PC-3 (cell line): ENCODE data around the gene BPIFB3. TPM values are rescaled to one million over a fixed set of nuclear protein-coding genes. Genes with fewer than 3 reads are reported as not detected.

Experiments used
- ATAC-seq: fragments of 200-7000 bp; cut with Tn5 transposase; 2 replicates; pipeline ENCODE4 v1.9.1; 2020; ENCODE audit warnings: mild to moderate bottlenecking, moderate library complexity
- BruUV-seq: library from RNA; stranded (reverse); fragments of 400-500 nt; replicated peaks from 2 replicates; lab custom pipeline; 2021; lab: Mats Ljungman, UMichigan
- CTCF ChIA-PET: fragments of 300-600 bp; sonication (Branson Sonifier 250); formaldehyde crosslinking; loops from one replicate; lab custom pipeline; 2022; ENCODE audit warnings: antibody characterized with exemption; lab: Charles Lee
- POLR2A ChIA-PET: fragments of 300-600 bp; sonication (Branson Sonifier 250); formaldehyde crosslinking; loops from one replicate; lab custom pipeline; 2022; ENCODE audit warnings: antibody characterized with exemption; ENCODE audit not compliant: unreplicated experiment; lab: Charles Lee
- DNase-seq: peaks from one replicate; pipeline ENCODE4 v3.0.0-alpha.2; 2015
- H2AFZ ChIP-seq: fragments of 300-600 bp; sonication (generic); 2 replicates; pipeline ENCODE4 v1.6.0; 2016; ENCODE audit warnings: antibody characterized with exemption, low read length
- H3F3A ChIP-seq: fragments of 300-600 bp; sonication (generic); one replicate; pipeline ENCODE4 v1.6.0; 2017; ENCODE audit warnings: antibody characterized with exemption, low read length, control low read depth, mild to moderate bottlenecking; ENCODE audit not compliant: unreplicated experiment
- H3K27ac ChIP-seq: fragments of 300-600 bp; sonication (generic); 2 replicates; pipeline ENCODE4 v1.5.1; 2016; ENCODE audit warnings: mild to moderate bottlenecking, low read length
- H3K27me3 ChIP-seq: fragments of 300-600 bp; sonication (generic); 2 replicates; pipeline ENCODE4 v1.6.1; 2016; ENCODE audit warnings: low read length, mixed read lengths
- H3K36me3 ChIP-seq: fragments of 300-600 bp; sonication (generic); 2 replicates; pipeline ENCODE4 v1.6.1; 2016; ENCODE audit warnings: low read depth, mixed run types, low read length, mixed read lengths
- H3K4me1 ChIP-seq: fragments of 300-600 bp; sonication (generic); 2 replicates; pipeline ENCODE4 v1.5.1; 2016; ENCODE audit warnings: low read length; ENCODE audit not compliant: insufficient read depth
- H3K4me2 ChIP-seq: fragments of 300-600 bp; sonication (generic); 2 replicates; pipeline ENCODE4 v1.6.0; 2016; ENCODE audit warnings: low read length
- H3K4me3 ChIP-seq: fragments of 300-600 bp; sonication (generic); 2 replicates; pipeline ENCODE4 v1.5.1; 2016; ENCODE audit warnings: mild to moderate bottlenecking, low read length, mixed read lengths
- H3K79me2 ChIP-seq: fragments of 300-600 bp; sonication (generic); 2 replicates; pipeline ENCODE4 v1.6.1; 2017; ENCODE audit warnings: low read length, mixed read lengths
- H3K9ac ChIP-seq: fragments of 300-600 bp; sonication (generic); 2 replicates; pipeline ENCODE4 v1.6.0; 2016; ENCODE audit warnings: mild to moderate bottlenecking, low read length
- H3K9me2 ChIP-seq: fragments of 300-600 bp; sonication (generic); replicated peaks from 2 replicates; pipeline ENCODE4 v1.6.1; 2016; ENCODE audit warnings: mixed run types, low read length, mixed read lengths
- H3K9me3 ChIP-seq: fragments of 300-600 bp; sonication (generic); 2 replicates; pipeline ENCODE4 v1.6.1; 2016; ENCODE audit warnings: low read length, mixed read lengths
- H4K20me1 ChIP-seq: fragments of 300-600 bp; sonication (generic); 2 replicates; pipeline ENCODE4 v1.6.1; 2016; ENCODE audit warnings: low read length, mixed read lengths
- CTCF ChIP-seq: fragments of 300-600 bp; sonication (generic); conservative IDR thresholded peaks from 2 replicates; pipeline ENCODE4 v1.5.1; 2017; ENCODE audit warnings: antibody characterized with exemption, low read depth, mild to moderate bottlenecking, low read length
- EZH2 ChIP-seq: fragments of 300-600 bp; sonication (generic); IDR thresholded peaks from one replicate; pipeline ENCODE4 v1.6.1; 2017; ENCODE audit warnings: antibody characterized with exemption, mild to moderate bottlenecking, low read length; ENCODE audit not compliant: unreplicated experiment
- EZH2phosphoT487 ChIP-seq: fragments of 300-600 bp; sonication (generic); IDR thresholded peaks from 2 replicates; pipeline ENCODE4 v1.6.1; 2018; ENCODE audit warnings: mild to moderate bottlenecking, antibody characterized with exemption, low read length, borderline replicate concordance
- intact Hi-C: fragments of 100-400 bp; cut with micrococcal nuclease; formaldehyde crosslinking; loops from 2 replicates; pipeline ENCODE4 v1.9.0; 2023
- total RNA-seq: library from RNA; depleted of rRNA; stranded (reverse); fragments of >200 nt; gene quantifications from 2 replicates; pipeline ENCODE4 v1.2.3, GENCODE V29; 2014

Gene BPIFB3
- total RNA-seq, 1 experiment from 2014 or later = not detected

- H3K9ac ChIP-seq = no peak overlapping the region
- no peaks in the 10 kb centered on the region for H3K36me3 ChIP-seq
- no peak overlapping the region for H2AFZ ChIP-seq
- no peak overlapping the region for H3K4me2 ChIP-seq
- POLR2A ChIA-PET = no interaction called here
- no peaks in the 10 kb centered on the region for H3K9me3 ChIP-seq
- peaks cover 15% of the 10 kb centered on the region for H3K27me3 ChIP-seq
- ATAC-seq (no peak), DNase-seq (no peak)
- CTCF ChIA-PET = no interaction called here
- H3K4me1 ChIP-seq = no peaks in the 10 kb centered on the region
- H3K27ac ChIP-seq = no peak overlapping the region
- TF ChIP-seq CTCF (no peak), EZH2 (no peak), EZH2phosphoT487 (no peak)
- H4K20me1 ChIP-seq = no peaks in the 10 kb centered on the region
- no peaks in the 10 kb centered on the region for H3F3A ChIP-seq
- BruUV-seq = no TSS peak
- H3K4me3 ChIP-seq = no peak overlapping the region
- intact Hi-C loops = no loop called here
- no peaks in the 10 kb centered on the region for H3K79me2 ChIP-seq
- H3K9me2 ChIP-seq = no peaks in the 10 kb centered on the region
These were observed 30.8 kb upstream of the BPIFB3 start for GRCh38 chr20:33022694-33023438.

- TF ChIP-seq EZH2 (no peak), EZH2phosphoT487 (no peak), CTCF (no peak)
- ChIA-PET POLR2A (no interaction called here), CTCF (no interaction called here)
- Histone ChIP-seq H3K27me3 (peaks cover 8% of the 10 kb centered on the region; the same call in 1 of the 2 replicates), H3F3A (no peaks in the 10 kb centered on the region), H2AFZ (no peak overlapping the region), H3K4me2 (no peak overlapping the region), H3K27ac (no peak overlapping the region), H3K4me1 (no peaks in the 10 kb centered on the region), H3K4me3 (no peak overlapping the region), H3K9me3 (no peaks in the 10 kb centered on the region), H3K79me2 (no peaks in the 10 kb centered on the region), H4K20me1 (no peaks in the 10 kb centered on the region), H3K9me2 (no peaks in the 10 kb centered on the region), H3K9ac (no peak overlapping the region), H3K36me3 (no peaks in the 10 kb centered on the region)
- DNase-seq (no peak), ATAC-seq (no peak)
- intact Hi-C loops = no loop called here
- no TSS peak for BruUV-seq
These were observed 30.1 kb upstream of the BPIFB3 start for GRCh38 chr20:33023439-33024242.

- Histone ChIP-seq H3K9ac (no peak overlapping the region), H3K36me3 (no peaks in the 10 kb centered on the region), H3K9me3 (no peaks in the 10 kb centered on the region), H3K79me2 (no peaks in the 10 kb centered on the region), H3K4me2 (no peak overlapping the region), H4K20me1 (no peaks in the 10 kb centered on the region), H3K4me1 (no peaks in the 10 kb centered on the region), H3K27ac (no peak overlapping the region), H3F3A (no peaks in the 10 kb centered on the region), H2AFZ (no peak overlapping the region), H3K9me2 (no peaks in the 10 kb centered on the region), H3K27me3 (peaks cover 12% of the 10 kb centered on the region; the same call in 1 of the 2 replicates), H3K4me3 (no peak overlapping the region)
- POLR2A ChIA-PET = no interaction called here
- no TSS peak for BruUV-seq
- ATAC-seq (no peak), DNase-seq (no peak)
- TF ChIP-seq CTCF = no peak
- no peak for TF ChIP-seq EZH2phosphoT487
- no peak for TF ChIP-seq EZH2
- intact Hi-C loops = no loop called here
- CTCF ChIA-PET = no interaction called here
These were observed 29.5 kb upstream of the BPIFB3 start for GRCh38 chr20:33024243-33024560.
